Sciatic nerve (tissue), 2 donors: ENCODE data around the gene AMACR. TPM values are rescaled to one million over a fixed set of nuclear protein-coding genes. Genes with fewer than 3 reads are reported as not detected.

Experiments used
- ATAC-seq: fragments of 200-7000 bp; cut with Tn5 transposase; one replicate; pipeline ENCODE4 v1.9.1; 2020; ENCODE audit warnings: mild to moderate bottlenecking, moderate library complexity
- DNase-seq: peaks from one replicate; pipeline ENCODE4 v3.0.0-alpha.2; 2020; ENCODE audit warnings: low spot score
- intact Hi-C: fragments of 100-400 bp; cut with DNase I; formaldehyde crosslinking; loops from one replicate; pipeline ENCODE4 v1.14.2; 2022
- total RNA-seq: library from RNA; stranded (reverse); fragmentation: NEBNext Ultra II Directional; extraction: Animal tissue kit (Norgen Biotek cat#: 25700); gene quantifications from one replicate; pipeline ENCODE4 v1.2.1, GENCODE V29; 2021
- donor health status: DM: no; HTN: no; CAD: no.
- donor health status: DM: no; HTN: no; CAD: no.

The AMACR gene
- total RNA-seq = 7.6 TPM

- ATAC-seq (peak; percentile 97), DNase-seq (peak; percentile 95)
- intact Hi-C loops = no loop called here
Measured at GRCh38 chr5:34007621-34008600, at the start of gene AMACR. Gene AMACR (minus strand): TSS chr5:34008050. CDS start chr5:34008019, 31 bp downstream.

- intact Hi-C loops = no loop called here
- ATAC-seq = no peak
- DNase-seq = no peak
Measured at GRCh38 chr5:34057569-34057968, 49.7 kb upstream of the AMACR start.

- DNase-seq (no peak), ATAC-seq (no peak)
- intact Hi-C loops = no loop called here
Measured at GRCh38 chr5:34057118-34057517, 49.3 kb upstream of the AMACR start.

- intact Hi-C loops = no loop called here
- DNase-seq = no peak
- ATAC-seq = no peak
Measured at GRCh38 chr5:34055667-34056066, 47.8 kb upstream of the AMACR start.

- intact Hi-C loops = no loop called here
- DNase-seq = no peak
- ATAC-seq = no peak
Measured at GRCh38 chr5:34054400-34054729, 46.5 kb upstream of the AMACR start.

GRCh38 chr5:34053571-34054399 is 45.9 kb upstream of the AMACR start:
- intact Hi-C loops = no loop called here
- DNase-seq = no peak
- no peak for ATAC-seq

- DNase-seq (no peak), ATAC-seq (peak; percentile 55)
- intact Hi-C loops = no loop called here
Measured at GRCh38 chr5:34053133-34053532, 45.3 kb upstream of the AMACR start.

GRCh38 chr5:34051374-34051980 is 43.6 kb upstream of the AMACR start:
- DNase-seq (no peak), ATAC-seq (no peak)
- intact Hi-C loops = no loop called here

GRCh38 chr5:34047774-34048572 is 40.1 kb upstream of the AMACR start:
- no peak for DNase-seq
- intact Hi-C loops = no loop called here
- no peak for ATAC-seq

- intact Hi-C loops = no loop called here
- ATAC-seq (no peak), DNase-seq (no peak)
Measured at GRCh38 chr5:34047143-34047542, 39.3 kb upstream of the AMACR start.

GRCh38 chr5:34045996-34046395 is 38.1 kb upstream of the AMACR start:
- intact Hi-C loops = no loop called here
- ATAC-seq (no peak), DNase-seq (no peak)

GRCh38 chr5:34045023-34045422 is 37.2 kb upstream of the AMACR start:
- intact Hi-C loops = no loop called here
- ATAC-seq (no peak), DNase-seq (no peak)

GRCh38 chr5:34043099-34043876 is 35.4 kb upstream of the AMACR start, which contains the start of gene C1QTNF3:
Gene C1QTNF3 (minus strand): TSS chr5:34043213. CDS start chr5:34043125, 88 bp downstream.
- ATAC-seq (peak; percentile 25), DNase-seq (no peak)
- intact Hi-C loops = no loop called here

GRCh38 chr5:34042321-34042720 is 34.5 kb upstream of the AMACR start:
- intact Hi-C loops = no loop called here
- ATAC-seq (peak; percentile 72), DNase-seq (no peak)

GRCh38 chr5:34041247-34041972 is 33.6 kb upstream of the AMACR start:
- intact Hi-C loops = no loop called here
- no peak for ATAC-seq
- no peak for DNase-seq

GRCh38 chr5:34040472-34040871 is 32.6 kb upstream of the AMACR start:
- intact Hi-C loops = no loop called here
- DNase-seq (no peak), ATAC-seq (no peak)

- intact Hi-C loops = no loop called here
- DNase-seq (no peak), ATAC-seq (no peak)
Measured at GRCh38 chr5:34039398-34040157, 31.7 kb upstream of the AMACR start.
